COLO829 (cell line): Measurements from ENCODE around the gene COQ8A.
A peak's percentile ranks its signal among the peaks of the same experiment; 100 is the strongest.

Experiments used
- DNase-seq: peaks from one replicate; pipeline ENCODE4 v3.0.0; 2012; ENCODE audit warnings: low spot score

COQ8A gene

GRCh38 chr1:226940029-226940805, at the start of gene COQ8A:
COQ8A (plus strand) TSS chr1:226940294; CDS start chr1:226961386, 21,092 bp downstream.
- peak; percentile 98 for DNase-seq

DNA sequence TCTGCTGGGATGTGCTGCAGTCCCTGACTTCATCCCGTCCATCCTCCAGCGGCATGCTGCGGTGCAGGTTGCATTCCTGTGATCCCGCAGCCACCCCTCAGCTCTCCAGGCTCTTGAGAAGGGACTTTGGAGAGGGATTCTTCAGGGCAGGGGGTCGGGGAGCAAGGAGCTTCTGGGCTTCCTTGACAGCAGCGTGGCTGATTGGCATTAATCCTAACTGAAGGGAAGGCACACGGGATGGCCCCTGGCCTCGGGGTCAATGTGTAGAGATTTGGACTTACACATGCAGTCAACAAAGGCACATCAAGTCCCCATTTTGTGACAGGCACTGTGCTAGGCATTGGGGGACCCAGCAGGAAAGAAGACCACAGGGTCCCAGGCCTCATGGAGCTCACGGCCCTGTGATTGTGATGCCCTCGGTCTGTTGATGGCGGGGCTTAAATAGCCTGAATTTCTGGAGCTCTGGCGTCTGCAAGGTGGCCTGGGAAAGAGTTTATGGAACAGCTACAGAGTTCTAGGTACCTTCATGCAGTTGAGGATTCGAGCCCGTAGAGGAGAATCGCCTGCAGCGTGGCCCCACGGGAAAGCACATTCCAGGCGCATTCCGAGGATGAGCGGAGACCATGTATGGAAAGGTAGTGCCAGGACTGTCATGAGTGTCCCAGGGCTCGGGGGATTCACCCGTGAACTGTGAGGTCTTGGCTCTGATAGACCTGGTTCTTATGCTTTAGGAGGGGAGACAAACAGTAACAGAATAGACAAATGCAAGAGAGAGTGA, 49.6 kb upstream of the COQ8A start:
- no peak for DNase-seq

DNA sequence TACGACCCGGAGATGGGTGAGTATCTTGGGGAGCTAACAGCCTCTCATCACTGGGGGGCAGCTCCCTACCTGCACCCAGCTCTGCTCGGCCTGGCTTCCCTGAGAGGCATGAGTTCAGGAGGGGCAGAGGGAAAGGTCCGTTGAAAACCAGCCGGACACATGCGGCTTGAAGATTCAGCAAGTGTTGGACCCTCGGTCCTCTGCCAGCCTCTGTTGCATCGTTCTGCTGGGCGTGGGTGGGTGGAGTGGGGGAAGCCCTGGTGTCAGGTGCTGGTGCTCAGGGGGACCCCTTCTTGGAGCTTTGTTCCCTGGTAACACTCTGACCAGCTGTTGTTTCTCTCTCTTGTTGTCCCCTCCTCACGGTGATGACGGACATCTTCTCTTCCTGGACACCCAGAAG, 48.7 kb upstream of the COQ8A start:
- no peak for DNase-seq

- no peak for DNase-seq
Measured at GRCh38 chr1:226891846-226892523, 48.1 kb upstream of the COQ8A start.

DNA sequence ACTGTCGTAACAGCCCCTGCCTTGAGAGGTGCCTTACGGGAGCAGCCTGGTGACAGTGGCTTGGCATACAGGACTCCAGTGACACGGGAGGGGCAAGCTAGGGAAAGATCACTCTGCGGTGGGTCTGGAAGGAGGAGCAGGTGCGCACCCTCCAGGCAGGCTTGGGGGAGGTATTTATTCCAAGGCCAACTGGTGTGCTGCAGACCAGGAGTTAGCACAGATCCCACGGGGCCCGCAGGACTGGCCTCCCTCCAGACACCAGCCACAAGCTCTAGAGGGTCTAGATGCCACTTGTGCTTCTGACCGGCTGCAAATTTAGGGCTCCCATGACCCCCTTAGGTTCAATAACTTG, 47.6 kb upstream of the COQ8A start:
- DNase-seq = no peak

GRCh38 chr1:226893936-226894335, 46.2 kb upstream of the COQ8A start:
- DNase-seq = no peak

DNA sequence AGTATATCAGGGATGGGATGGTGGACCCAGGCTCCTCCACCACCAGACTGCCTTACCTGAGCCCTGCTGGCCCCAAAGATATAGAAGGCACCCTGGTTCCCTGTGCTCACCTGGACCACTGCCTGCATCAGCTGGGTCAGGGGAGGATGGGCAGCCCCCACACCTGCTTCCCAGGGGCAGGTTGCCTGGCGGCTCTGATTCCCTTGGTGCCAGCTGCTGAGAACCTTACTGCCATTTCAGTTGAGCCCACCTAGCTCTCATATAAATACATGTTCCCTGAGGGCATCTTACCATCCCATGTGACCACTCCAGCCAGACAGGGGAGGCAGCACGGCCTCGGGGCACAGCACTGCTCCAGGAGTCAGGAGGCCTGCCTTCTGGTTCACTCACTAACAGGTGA, 45.3 kb upstream of the COQ8A start:
- DNase-seq = no peak

DNA sequence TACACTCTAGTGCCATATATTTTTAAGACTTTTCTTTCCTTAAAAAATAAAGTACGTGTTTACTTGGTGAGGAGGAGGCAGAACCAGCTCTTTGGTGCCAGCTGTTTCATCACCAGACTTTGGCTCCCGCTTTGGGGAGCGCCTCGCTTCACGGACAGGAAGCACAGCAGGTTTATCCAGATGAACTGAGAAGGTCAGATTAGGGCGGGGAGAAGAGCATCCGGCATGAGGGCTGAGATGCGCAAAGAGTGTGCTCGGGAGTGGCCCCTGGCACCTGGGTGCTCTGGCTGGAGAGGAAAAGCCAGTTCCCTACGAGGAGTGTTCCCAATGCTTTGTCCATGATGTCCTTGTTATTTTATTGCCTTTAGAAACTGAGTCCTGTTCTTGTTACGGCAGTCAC, 44.5 kb upstream of the COQ8A start:
- no peak for DNase-seq

DNA sequence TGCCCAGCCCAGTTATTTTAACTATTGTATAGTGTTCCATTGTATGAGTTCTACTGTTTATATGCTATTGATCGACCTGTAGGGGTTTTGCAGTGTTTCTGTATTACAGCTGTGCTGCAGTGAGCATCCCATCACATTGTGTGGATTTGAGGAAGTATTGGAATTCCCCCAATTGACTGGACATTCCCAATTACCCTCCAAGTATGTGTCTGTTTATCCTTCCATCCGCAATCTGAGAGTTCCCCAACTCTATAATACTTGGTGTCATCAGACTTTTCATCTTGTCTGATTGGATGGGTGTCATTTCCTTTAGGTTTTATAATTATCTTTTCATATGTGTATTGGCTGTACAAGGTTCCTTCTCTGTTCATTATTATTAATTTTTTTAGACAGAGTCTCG, 41.8 kb upstream of the COQ8A start:
- DNase-seq = no peak

DNA sequence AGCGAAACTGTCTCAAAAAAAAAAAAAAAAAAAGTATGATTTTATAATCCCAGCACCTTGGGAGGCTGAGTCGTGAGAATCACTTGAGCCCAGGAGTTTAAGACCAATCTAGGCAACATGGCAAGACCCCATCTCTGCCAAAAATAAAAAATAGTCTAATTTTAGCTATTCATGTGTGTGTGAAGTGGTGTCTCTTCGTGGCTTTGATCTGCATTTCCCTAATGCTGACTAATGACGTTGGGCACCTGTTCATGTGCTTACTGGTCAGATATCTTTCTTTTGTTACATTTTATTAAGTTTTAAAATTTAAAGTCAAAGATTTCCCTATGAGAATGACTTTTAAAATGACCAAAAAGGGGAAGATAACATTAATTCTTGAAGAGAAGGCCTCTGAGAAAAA, 38.7 kb upstream of the COQ8A start:
- no peak for DNase-seq

DNA sequence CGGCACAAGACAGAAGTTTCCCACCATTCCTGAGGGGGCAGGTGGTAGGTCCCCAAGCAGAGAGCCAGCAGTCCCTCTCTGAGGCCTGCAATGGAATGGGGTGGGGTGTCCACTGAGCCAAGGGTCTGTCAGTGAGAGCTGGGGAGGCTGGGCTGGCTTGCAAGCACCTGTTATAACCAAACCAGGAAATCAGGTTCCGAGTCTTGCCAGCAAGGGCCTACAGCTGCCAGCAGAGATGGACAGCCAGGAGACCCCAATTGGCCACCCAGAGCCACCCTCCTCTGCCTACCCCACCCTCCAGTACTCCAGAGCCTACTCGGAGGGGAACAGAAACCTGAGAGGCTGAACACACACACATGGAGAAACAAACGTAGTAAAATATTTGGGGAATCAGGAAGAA, 37.5 kb upstream of the COQ8A start:
- no peak for DNase-seq

DNA sequence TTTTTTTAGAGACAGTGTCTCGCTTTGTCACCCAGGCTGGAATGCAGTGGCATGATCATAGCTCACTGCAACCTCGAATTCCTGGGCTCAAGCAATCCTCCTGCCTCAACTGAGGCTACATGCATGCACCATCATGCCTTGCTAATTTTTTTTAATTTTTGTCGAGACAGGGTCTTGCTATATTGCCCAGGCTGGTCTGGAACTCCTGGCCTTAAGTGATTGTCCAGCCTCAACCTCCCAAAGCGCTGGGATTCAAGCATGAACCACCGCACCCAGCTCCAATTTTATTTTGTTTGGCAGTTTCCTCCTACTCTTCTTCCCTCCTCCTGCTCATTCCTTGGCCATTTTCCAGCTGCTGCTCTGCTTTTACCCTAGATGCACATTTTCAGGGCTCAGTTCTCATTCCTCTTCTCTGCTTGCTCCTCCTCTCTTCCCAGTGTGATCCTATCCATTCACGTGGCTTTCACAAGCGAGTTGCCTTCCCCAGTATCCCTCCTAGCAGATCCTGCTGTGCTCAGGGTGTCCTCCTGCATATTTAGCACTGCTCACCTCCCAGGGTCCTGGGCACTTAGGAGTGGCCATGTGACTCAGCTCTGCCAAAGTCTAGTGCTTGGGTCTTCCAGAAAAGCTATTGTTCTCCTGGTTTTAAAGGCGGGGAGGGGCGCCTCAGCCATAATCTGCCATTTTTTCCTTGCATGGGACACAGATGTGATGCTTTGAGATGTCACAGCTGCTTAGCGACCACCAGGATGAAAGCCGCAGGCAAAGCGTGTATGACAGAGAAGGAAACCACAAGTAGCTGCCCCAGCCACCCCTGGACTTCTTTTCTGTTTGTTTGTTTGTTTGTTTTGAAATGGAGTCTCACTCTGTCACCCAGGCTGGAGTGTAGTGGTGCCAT, 36.0 kb upstream of the COQ8A start:
- DNase-seq = no peak

DNA sequence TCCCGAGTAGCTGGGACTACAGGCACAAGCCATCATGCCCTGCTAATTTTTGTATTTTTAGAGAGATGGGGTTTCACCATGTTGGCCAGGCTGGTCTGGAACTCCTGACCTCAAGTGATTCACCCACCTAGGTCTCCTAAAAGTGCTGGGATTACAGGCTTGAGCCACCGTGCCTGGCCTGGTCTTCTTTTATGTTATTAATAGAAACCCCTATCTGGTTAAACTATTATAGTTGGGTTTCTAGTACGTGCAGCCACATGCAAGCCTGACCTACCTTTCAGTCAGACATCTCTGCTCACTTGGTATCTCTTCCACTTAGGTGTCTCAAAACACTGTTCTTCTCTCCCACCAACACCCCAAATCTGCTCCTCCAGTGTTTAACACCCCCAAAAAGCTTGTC, 35.3 kb upstream of the COQ8A start:
- no peak for DNase-seq

GRCh38 chr1:226908419-226908818, 31.7 kb upstream of the COQ8A start:
- no peak for DNase-seq

DNA sequence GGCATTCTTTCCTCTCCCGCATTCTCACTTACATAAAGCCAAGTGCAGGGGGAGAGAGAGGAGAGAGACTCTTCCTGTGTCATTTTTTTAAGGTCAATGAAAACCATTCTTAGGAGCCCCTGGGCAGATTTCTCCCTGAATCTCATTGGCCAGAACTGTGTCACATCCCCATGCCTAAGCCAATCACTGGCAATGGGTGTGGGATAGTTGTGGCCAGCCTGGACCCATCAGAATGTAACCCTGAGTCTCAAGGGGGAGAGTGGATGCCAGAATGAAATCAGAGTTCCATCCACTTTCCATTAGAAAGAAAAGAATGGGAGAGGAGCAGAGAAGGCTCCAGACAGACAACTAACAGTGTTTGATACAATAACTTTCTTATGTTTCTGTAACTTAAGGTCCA, 31.2 kb upstream of the COQ8A start:
- DNase-seq = no peak

- DNase-seq = no peak
Measured at GRCh38 chr1:226912587-226913176, 27.4 kb upstream of the COQ8A start.

- DNase-seq = no peak
Measured at GRCh38 chr1:226915672-226915995, 24.5 kb upstream of the COQ8A start.

GRCh38 chr1:226916497-226916896, 23.6 kb upstream of the COQ8A start:
- DNase-seq = no peak

DNA sequence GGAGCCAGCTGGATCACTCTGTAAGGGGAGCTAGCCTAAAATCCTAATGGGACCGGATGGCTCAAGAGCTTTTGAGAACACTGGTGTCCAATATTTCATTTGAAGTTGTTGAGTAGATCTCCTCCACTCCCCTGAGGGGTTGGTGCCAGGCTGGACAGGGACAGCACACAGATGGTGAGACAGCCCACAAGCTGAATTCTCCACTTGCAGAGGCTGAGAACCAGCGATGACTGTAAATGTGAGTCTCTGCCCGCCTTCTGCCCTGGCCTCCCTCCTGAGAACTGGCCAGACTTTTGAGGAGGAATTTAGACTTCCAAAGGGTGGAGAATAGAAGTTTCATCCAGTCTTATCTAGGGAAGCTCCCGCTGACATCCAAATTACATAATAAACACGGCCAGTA, 20.5 kb upstream of the COQ8A start:
- no peak for DNase-seq

GRCh38 chr1:226919995-226920394, 20.1 kb upstream of the COQ8A start:
- DNase-seq = no peak

GRCh38 chr1:226920446-226920894, 19.6 kb upstream of the COQ8A start:
- no peak for DNase-seq

DNA sequence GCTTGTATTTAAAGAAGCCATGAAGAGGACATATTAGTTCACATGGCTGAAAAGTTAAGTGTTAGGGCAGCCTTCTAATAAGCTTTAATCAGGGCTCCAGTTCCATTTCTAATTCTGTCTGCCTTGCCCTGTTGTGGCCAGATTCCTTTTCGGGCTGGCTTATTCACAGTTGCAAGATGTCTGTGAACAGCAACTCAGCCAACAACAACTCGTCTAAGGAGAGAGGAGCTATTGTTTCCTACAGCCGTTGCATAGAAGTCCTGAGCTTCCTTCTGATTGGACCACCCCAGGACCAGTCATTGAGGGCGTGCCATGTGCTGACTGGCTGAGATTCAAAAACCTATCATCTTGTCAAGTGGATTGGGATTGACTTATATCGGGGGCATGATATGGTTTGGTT, 18.6 kb upstream of the COQ8A start:
- no peak for DNase-seq
